Fibroblast of lung (primary cell): Measurements from ENCODE around the gene OR2A12. TPM values are rescaled to one million over a fixed set of nuclear protein-coding genes. Genes with fewer than 3 reads are reported as not detected.
A peak's percentile ranks its signal among the peaks of the same experiment; 100 is the strongest.
"Not testable (repeated sequence)": the region's sequence is repeated elsewhere in the genome, so short reads cannot be mapped to it uniquely, and the experiment has no call there.

Experiments
- DNase-seq, 2 donors: peaks; one replicate each; pipeline versions ENCODE4 v3.0.0 to v3.0.0-alpha.2; 2010; ENCODE audit warnings: low read depth in 2 of 2
- H2AFZ ChIP-seq: 2 replicates; pipeline ENCODE4 v1.5.1; 2012; ENCODE audit warnings: low read length, control low read depth, inconsistent platforms
- H3K27ac ChIP-seq: 2 replicates; pipeline ENCODE4 v1.5.1; 2011; ENCODE audit warnings: low read length, control low read depth; ENCODE audit not compliant: insufficient read depth
- H3K27me3 ChIP-seq: 2 replicates; pipeline ENCODE4 v1.5.1; 2011; ENCODE audit warnings: mild to moderate bottlenecking, low read length; ENCODE audit not compliant: control insufficient read depth, insufficient read depth
- H3K36me3 ChIP-seq: 2 replicates; pipeline ENCODE4 v1.5.1; 2011; ENCODE audit warnings: low read length; ENCODE audit not compliant: control insufficient read depth, insufficient read depth
- H3K4me1 ChIP-seq: 2 replicates; pipeline ENCODE4 v1.5.1; 2011; ENCODE audit warnings: low read length; ENCODE audit not compliant: control insufficient read depth, insufficient read depth; ENCODE audit errors: extremely low read depth
- H3K4me2 ChIP-seq: 2 replicates; pipeline ENCODE4 v1.5.1; 2011; ENCODE audit warnings: low read length, control low read depth; ENCODE audit not compliant: insufficient read depth; ENCODE audit errors: extremely low read depth
- H3K4me3 ChIP-seq, 4 experiments: fragments of 200-600 bp in 1 of 4; sonication (generic) in 1 of 4; replicated peaks in 1 of 4; 2 replicates each; pipeline ENCODE4 v1.5.1; 2011 to 2016; ENCODE audit warnings: low read length in 4 of 4, low read depth in 3 of 4, mild to moderate bottlenecking in 3 of 4, control low read depth in 2 of 4, inconsistent platforms in 1 of 4, mixed read lengths in 1 of 4; ENCODE audit not compliant: insufficient read depth in 1 of 4; ENCODE audit errors: control extremely low read depth in 1 of 4
- H3K79me2 ChIP-seq: 2 replicates; pipeline ENCODE4 v1.5.1; 2012; ENCODE audit warnings: mild to moderate bottlenecking, low read length, inconsistent platforms; ENCODE audit not compliant: control insufficient read depth, insufficient read depth
- H3K9ac ChIP-seq: 2 replicates; pipeline ENCODE4 v1.5.1; 2011; ENCODE audit warnings: mild to moderate bottlenecking, low read length, control low read depth; ENCODE audit not compliant: insufficient read depth
- H3K9me3 ChIP-seq: 2 replicates; pipeline ENCODE4 v1.5.1; 2012; ENCODE audit warnings: low read depth, low read length; ENCODE audit not compliant: control insufficient read depth, insufficient read depth
- H4K20me1 ChIP-seq: 2 replicates; pipeline ENCODE4 v1.5.1; 2011; ENCODE audit warnings: low read length; ENCODE audit not compliant: control insufficient read depth, insufficient read depth; ENCODE audit errors: extremely low read depth
- CTCF ChIP-seq, 2 donors: IDR thresholded peaks in 1 of 2; conservative IDR thresholded peaks in 1 of 2; 1 replicate in 1 of 2; 2 replicates in 1 of 2; pipeline ENCODE4 v1.5.1; 2011 to 2012; ENCODE audit warnings: low read length in 2 of 2, control low read depth in 1 of 2, inconsistent platforms in 1 of 2, low read depth in 1 of 2, mild to moderate bottlenecking in 1 of 2
- EZH2 ChIP-seq: IDR thresholded peaks from 2 replicates; pipeline ENCODE4 v1.5.1; 2012; ENCODE audit warnings: low read length, control low read depth, mild to moderate bottlenecking; ENCODE audit errors: missing control alignments
- polyA plus RNA-seq, 2 donors: library from polyadenylated mRNA; depleted of rRNA in 1 of 2; stranded (reverse) in 1 of 2; unstranded in 1 of 2; fragments of >200 nt; gene quantifications; 2 replicates each; pipeline ENCODE4 v1.2.1, GENCODE V29; 2011 to 2012; ENCODE audit warnings: missing spikeins in 1 of 2
- total RNA-seq: library from RNA; depleted of rRNA; stranded (reverse); fragments of >200 nt; gene quantifications from 2 replicates; pipeline ENCODE4 v1.2.1, GENCODE V29; 2014

Gene OR2A12
- total and polyA plus RNA-seq, 2 donors (not counting 1 experiment from before 2014, with no cell fraction given): not detected

GRCh38 chr7:144122876-144123275, 36.8 kb downstream of the OR2A12 start, which contains the start of gene OR2A14:
TSS of gene OR2A14 (plus strand) at chr7:144123176. CDS start at chr7:144129113, 5,937 bp downstream.
- H3K4me2 ChIP-seq: no peak within 1 kb of the TSS
- H3K36me3 ChIP-seq: no peaks in the 10 kb centered on the region
- no peaks in the 10 kb centered on the region for H3K27me3 ChIP-seq
- no peak within 1 kb of the TSS for H3K4me3 ChIP-seq
- no peaks in the 10 kb centered on the region for H3K4me1 ChIP-seq
- no peak for TF ChIP-seq EZH2
- no peak for TF ChIP-seq CTCF (conservative IDR thresholded peaks at IDR 0.05 in 1 of 2, IDR thresholded peaks at IDR 0.05 in 1 of 2; ENCODE audit: low read depth in 1 of 2, low read length in 2 of 2)
- no peaks in the 10 kb centered on the region for H4K20me1 ChIP-seq
- no peak within 1 kb of the TSS for H3K9ac ChIP-seq
- H3K27ac ChIP-seq: no peak within 1 kb of the TSS
- DNase-seq: no peak
- H3K79me2 ChIP-seq: no peaks in the 10 kb centered on the region
- H3K9me3 ChIP-seq: no peaks in the 10 kb centered on the region
- H2AFZ ChIP-seq: no peak within 1 kb of the TSS

- Histone ChIP-seq H2AFZ (no peak overlapping the region), H3K27me3 (no peaks in the 10 kb centered on the region), H3K36me3 (no peaks in the 10 kb centered on the region), H3K9ac (no peak overlapping the region), H3K9me3 (no peaks in the 10 kb centered on the region), H3K79me2 (no peaks in the 10 kb centered on the region), H4K20me1 (no peaks in the 10 kb centered on the region), H3K27ac (no peak overlapping the region), H3K4me2 (no peak overlapping the region), H3K4me1 (no peaks in the 10 kb centered on the region), H3K4me3 (no peak overlapping the region)
- no peak for TF ChIP-seq EZH2
- TF ChIP-seq CTCF (conservative IDR thresholded peaks at IDR 0.05 in 1 of 2, IDR thresholded peaks at IDR 0.05 in 1 of 2; ENCODE audit: low read depth in 1 of 2, low read length in 2 of 2): peak; percentile 72 to 90
- peak; percentile 57 to 79 for DNase-seq
Measured at GRCh38 chr7:144127714-144128334, 41.7 kb downstream of the OR2A12 start.

- H3K27ac ChIP-seq, H3K9me3 ChIP-seq, H3K4me3 ChIP-seq, DNase-seq, H3K9ac ChIP-seq, H4K20me1 ChIP-seq, H3K4me1 ChIP-seq, H3K4me2 ChIP-seq, H3K27me3 ChIP-seq, H2AFZ ChIP-seq, H3K36me3 ChIP-seq, H3K79me2 ChIP-seq: not testable (repeated sequence)
Measured at GRCh38 chr7:144129601-144130000, 43.5 kb downstream of the OR2A12 start.
